Measurements from ENCODE around the gene CASR.

- TF ChIP-seq CTCF (IDR thresholded peaks at IDR 0.05; ENCODE audit: insufficient read depth, low read length) (no peak), POLR2AphosphoS5 (IDR thresholded peaks at IDR 0.05; ENCODE audit: low read depth) (no peak)
These were observed 80.6 kb downstream of the CASR start for GRCh38 chr3:122263974-122264588.

Measured in HL-60 (cell line).